HPDE6-E6E7 (cell line): Measurements from ENCODE around the gene EOLA2.
"Not testable (repeated sequence)": the region's sequence is repeated elsewhere in the genome, so short reads cannot be mapped to it uniquely, and the experiment has no call there.

Source experiments
- DNase-seq: peaks from one replicate; pipeline ENCODE4 v3.0.0; 2011; ENCODE audit warnings: missing footprints; ENCODE audit errors: extremely low spot score

The EOLA2 gene

GRCh38 chrX:149932970-149933369 is 5.3 kb downstream of the EOLA2 start:
- DNase-seq, result not testable (repeated sequence)

- DNase-seq, result not testable (repeated sequence)
Measured at GRCh38 chrX:149932150-149932549, 6.1 kb downstream of the EOLA2 start.

GRCh38 chrX:149931355-149931754 is 6.9 kb downstream of the EOLA2 start:
- DNase-seq, result not testable (repeated sequence)

- not testable (repeated sequence) for DNase-seq
Measured at GRCh38 chrX:149929400-149929799, 8.9 kb downstream of the EOLA2 start, which contains the start of gene HSFX4. TSS of gene HSFX4 (plus strand) at chrX:149929573. CDS start at chrX:149929645, 72 bp downstream.

GRCh38 chrX:149928635-149929034 is 9.7 kb downstream of the EOLA2 start:
- not testable (repeated sequence) for DNase-seq

- DNase-seq, result not testable (repeated sequence)
Measured at GRCh38 chrX:149927964-149928258, 10.4 kb downstream of the EOLA2 start.

- not testable (repeated sequence) for DNase-seq
Measured at GRCh38 chrX:149927245-149927963, 10.9 kb downstream of the EOLA2 start.

GRCh38 chrX:149924434-149924833 is 13.9 kb downstream of the EOLA2 start:
- not testable (repeated sequence) for DNase-seq

GRCh38 chrX:149923836-149924235 is 14.5 kb downstream of the EOLA2 start:
- DNase-seq, result not testable (repeated sequence)

- no peak for DNase-seq
Measured at GRCh38 chrX:149916745-149917392, 21.4 kb downstream of the EOLA2 start.

- DNase-seq, result no peak
Measured at GRCh38 chrX:149910178-149910695, 28.1 kb downstream of the EOLA2 start.

GRCh38 chrX:149909324-149910177 is 28.7 kb downstream of the EOLA2 start:
- DNase-seq, result no peak

- no peak for DNase-seq
Measured at GRCh38 chrX:149908727-149909126, 29.6 kb downstream of the EOLA2 start.

GRCh38 chrX:149908308-149908707 is 30.0 kb downstream of the EOLA2 start:
- DNase-seq, result no peak

- DNase-seq, result no peak
Measured at GRCh38 chrX:149903889-149904748, 34.2 kb downstream of the EOLA2 start.

- DNase-seq, result no peak
Measured at GRCh38 chrX:149898554-149898953, 39.7 kb downstream of the EOLA2 start.

GRCh38 chrX:149890828-149891227 is 47.5 kb downstream of the EOLA2 start:
- DNase-seq, result not testable (repeated sequence)
